HG03280 (cell line): ENCODE data around the gene SCMH1.

Source experiments
- ATAC-seq: cut with Tn5 transposase; IDR thresholded peaks from one replicate; pipeline ENCODE4 v1.9.1; 2021; ENCODE audit warnings: mild to moderate bottlenecking, moderate library complexity; ENCODE audit not compliant: unreplicated experiment

Gene SCMH1

GRCh38 chr1:41010345-41010744, 231.8 kb downstream of the SCMH1 start:
- no peak for ATAC-seq

- no peak for ATAC-seq
Measured at GRCh38 chr1:41009466-41009865, 232.6 kb downstream of the SCMH1 start.

- no peak for ATAC-seq
Measured at GRCh38 chr1:41006942-41007865, 234.9 kb downstream of the SCMH1 start.

- ATAC-seq = no peak
Measured at GRCh38 chr1:41005876-41006275, 236.2 kb downstream of the SCMH1 start.

- ATAC-seq = peak; percentile 91
Measured at GRCh38 chr1:41003640-41004220, 238.4 kb downstream of the SCMH1 start.

GRCh38 chr1:41003127-41003639, 238.9 kb downstream of the SCMH1 start:
- no peak for ATAC-seq

- no peak for ATAC-seq
Measured at GRCh38 chr1:40998668-40999067, 243.4 kb downstream of the SCMH1 start.

GRCh38 chr1:40997096-40997495, 245.0 kb downstream of the SCMH1 start:
- ATAC-seq = no peak

- ATAC-seq = no peak
Measured at GRCh38 chr1:40989066-40989465, 253.0 kb downstream of the SCMH1 start.

- ATAC-seq = no peak
Measured at GRCh38 chr1:40988280-40988679, 253.8 kb downstream of the SCMH1 start.

- no peak for ATAC-seq
Measured at GRCh38 chr1:40987439-40988276, 254.4 kb downstream of the SCMH1 start.

GRCh38 chr1:40986956-40987355, 255.2 kb downstream of the SCMH1 start:
- no peak for ATAC-seq

GRCh38 chr1:40986328-40986783, 255.8 kb downstream of the SCMH1 start:
- ATAC-seq = no peak

GRCh38 chr1:40985875-40986274, 256.2 kb downstream of the SCMH1 start:
- no peak for ATAC-seq

GRCh38 chr1:40985161-40985560, 256.9 kb downstream of the SCMH1 start:
- no peak for ATAC-seq

- no peak for ATAC-seq
Measured at GRCh38 chr1:40984531-40984930, 257.6 kb downstream of the SCMH1 start.

GRCh38 chr1:40984066-40984465, 258.0 kb downstream of the SCMH1 start:
- ATAC-seq = no peak

- no peak for ATAC-seq
Measured at GRCh38 chr1:40983286-40983685, 258.8 kb downstream of the SCMH1 start.

GRCh38 chr1:40982721-40983120, 259.4 kb downstream of the SCMH1 start:
- ATAC-seq = no peak

- no peak for ATAC-seq
Measured at GRCh38 chr1:40981691-40982448, 260.2 kb downstream of the SCMH1 start.
